ENCODE results near the gene XYLT1. TPM values are rescaled to one million over a fixed set of nuclear protein-coding genes. Genes with fewer than 3 reads are reported as not detected.

The XYLT1 gene
- total RNA-seq, 1 experiment from 2014 or later, result 14.5 TPM

DNA sequence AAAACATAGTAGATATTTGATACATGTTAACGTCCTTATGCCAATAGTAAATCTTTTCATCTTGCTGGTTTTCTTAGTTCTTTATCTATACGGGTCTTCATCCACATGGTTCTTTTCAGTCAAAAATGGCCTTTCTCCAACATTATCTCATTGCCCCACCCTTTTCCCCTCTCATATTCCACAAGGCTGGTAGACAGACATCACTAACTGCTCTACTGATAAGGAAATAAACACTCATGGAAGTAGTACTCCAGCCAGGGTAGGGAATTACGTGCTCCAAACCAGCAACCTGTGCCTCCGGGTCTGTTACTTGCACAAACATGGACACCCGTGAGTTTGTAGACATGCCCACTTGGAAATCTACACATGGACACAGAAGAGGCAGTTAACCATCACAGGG is 141.4 kb downstream of the XYLT1 start:
- no peaks in the 10 kb centered on the region for H3K4me1 ChIP-seq (ENCODE audit: insufficient read depth, low read length)
- H4K20me1 ChIP-seq (ENCODE audit: control insufficient read depth, insufficient read depth, insufficient read length), result no peaks in the 10 kb centered on the region
- Mint-ChIP-seq H3K27me3 (ENCODE audit: low read depth) (no peaks in the 10 kb centered on the region), H3K4me1 (peaks cover 3 to 5% of the 10 kb centered on the region in 2 experiments; a peak in 2 of 4 replicates), H3K9me3 (no peaks in the 10 kb centered on the region), H3K36me3 (ENCODE audit: insufficient read depth in 1 of 3, low read depth in 3 of 3) (peaks cover 0 to 1% (median 0%) of the 10 kb centered on the region in 3 experiments; a peak in 1 of 7 replicates), H3K27ac (no peak overlapping the region), H3K4me3 (no peak overlapping the region)
- H2BK20ac ChIP-seq (ENCODE audit: low read depth, low read length, poor library complexity, severe bottlenecking), result no peak overlapping the region
- no CpG with 5 or more reads among the region's 5 CpGs for WGBS (ENCODE audit: extremely low coverage, insufficient read length, low lambda C conversion rate)
- no peak overlapping the region for H2BK120ac ChIP-seq (ENCODE audit: low read depth, low read length, poor library complexity, severe bottlenecking)
- no peaks in the 10 kb centered on the region for H3K27me3 ChIP-seq (ENCODE audit: insufficient read depth, low read length)
- H3K23me2 ChIP-seq (ENCODE audit: insufficient read length, low read depth, low read length, poor library complexity, severe bottlenecking), result no peaks in the 10 kb centered on the region
- H4K91ac ChIP-seq (ENCODE audit: insufficient read length, low read depth, low read length), result no peak overlapping the region
- no peak overlapping the region for H3K27ac ChIP-seq (ENCODE audit: insufficient read length, low read depth, low read length)
- H3K18ac ChIP-seq (ENCODE audit: insufficient read length, low read depth, low read length), result no peak overlapping the region
- no peak overlapping the region for H3K56ac ChIP-seq (ENCODE audit: insufficient read length, low read depth, low read length)
- TF ChIP-seq, protein P1, sequence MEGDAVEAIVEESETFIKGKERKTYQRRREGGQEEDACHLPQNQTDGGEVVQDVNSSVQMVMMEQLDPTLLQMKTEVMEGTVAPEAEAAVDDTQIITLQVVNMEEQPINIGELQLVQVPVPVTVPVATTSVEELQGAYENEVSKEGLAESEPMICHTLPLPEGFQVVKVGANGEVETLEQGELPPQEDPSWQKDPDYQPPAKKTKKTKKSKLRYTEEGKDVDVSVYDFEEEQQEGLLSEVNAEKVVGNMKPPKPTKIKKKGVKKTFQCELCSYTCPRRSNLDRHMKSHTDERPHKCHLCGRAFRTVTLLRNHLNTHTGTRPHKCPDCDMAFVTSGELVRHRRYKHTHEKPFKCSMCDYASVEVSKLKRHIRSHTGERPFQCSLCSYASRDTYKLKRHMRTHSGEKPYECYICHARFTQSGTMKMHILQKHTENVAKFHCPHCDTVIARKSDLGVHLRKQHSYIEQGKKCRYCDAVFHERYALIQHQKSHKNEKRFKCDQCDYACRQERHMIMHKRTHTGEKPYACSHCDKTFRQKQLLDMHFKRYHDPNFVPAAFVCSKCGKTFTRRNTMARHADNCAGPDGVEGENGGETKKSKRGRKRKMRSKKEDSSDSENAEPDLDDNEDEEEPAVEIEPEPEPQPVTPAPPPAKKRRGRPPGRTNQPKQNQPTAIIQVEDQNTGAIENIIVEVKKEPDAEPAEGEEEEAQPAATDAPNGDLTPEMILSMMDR (conservative IDR thresholded peaks at IDR 0.05), result no peak
- no peaks in the 10 kb centered on the region for H3K79me1 ChIP-seq (ENCODE audit: insufficient read depth, low read depth, low read length, poor library complexity, severe bottlenecking)
- no peak overlapping the region for H3K4me2 ChIP-seq (ENCODE audit: insufficient read depth, insufficient read length, low read length)
- H3K14ac ChIP-seq (ENCODE audit: insufficient read depth, low read length), result no peak overlapping the region
- H2AK5ac ChIP-seq (ENCODE audit: insufficient read length, low read length), result no peak overlapping the region
- H2AFZ ChIP-seq (ENCODE audit: low read length), result no peak overlapping the region
- H3K9ac ChIP-seq (ENCODE audit: extremely low read depth, insufficient read length, low read length), result no peak overlapping the region
- DNase-seq, result no peak
- no peak overlapping the region for H3K4ac ChIP-seq (ENCODE audit: low read depth, low read length)
- H2BK5ac ChIP-seq (ENCODE audit: insufficient read length, low read length), result no peak overlapping the region
- H3K23ac ChIP-seq (ENCODE audit: insufficient read length, low read depth, low read length), result no peak overlapping the region
- no peak overlapping the region for H3T11ph ChIP-seq (ENCODE audit: low read length)
- H2BK15ac ChIP-seq (ENCODE audit: low read depth, low read length), result no peak overlapping the region
- no peaks in the 10 kb centered on the region for H3K79me2 ChIP-seq (ENCODE audit: insufficient read depth, low read length)
- H3K9me3 ChIP-seq (ENCODE audit: control insufficient read depth, low read depth, low read length), result no peaks in the 10 kb centered on the region
- H4K5ac ChIP-seq (ENCODE audit: insufficient read length, low read depth, low read length), result no peak overlapping the region
- no peak overlapping the region for H4K8ac ChIP-seq (replicated peaks; ENCODE audit: insufficient read length, low read depth, low read length)
- H2BK12ac ChIP-seq (ENCODE audit: insufficient read length, low read depth, low read length), result no peak overlapping the region

All from H9 (cell line).